HG02973 (cell line): ENCODE measurements around the gene GPRC5C.
"Not testable (repeated sequence)": the region's sequence is repeated elsewhere in the genome, so short reads cannot be mapped to it uniquely, and the experiment has no call there.

ENCODE experiments used
- ATAC-seq: cut with Tn5 transposase; IDR thresholded peaks from one replicate; pipeline ENCODE4 v1.9.1; 2021; ENCODE audit warnings: moderate library complexity; ENCODE audit not compliant: unreplicated experiment

Gene GPRC5C

GRCh38 chr17:74466828-74467184 lies 34.9 kb downstream of the GPRC5C start:
- ATAC-seq = no peak

GRCh38 chr17:74467221-74467951 lies 35.5 kb downstream of the GPRC5C start:
- peak; percentile 69 for ATAC-seq

- no peak for ATAC-seq
Observed at GRCh38 chr17:74471341-74471740, 39.5 kb downstream of the GPRC5C start.

- no peak for ATAC-seq
Observed at GRCh38 chr17:74472890-74473289, 41.0 kb downstream of the GPRC5C start.

GRCh38 chr17:74473294-74473693 lies 41.4 kb downstream of the GPRC5C start:
- ATAC-seq = no peak

GRCh38 chr17:74474043-74474792 lies 42.3 kb downstream of the GPRC5C start:
- no peak for ATAC-seq

- ATAC-seq = no peak
Observed at GRCh38 chr17:74475189-74475588, 43.3 kb downstream of the GPRC5C start.

GRCh38 chr17:74477411-74477810 lies 45.5 kb downstream of the GPRC5C start:
- no peak for ATAC-seq

- no peak for ATAC-seq
Observed at GRCh38 chr17:74478420-74479100, 46.7 kb downstream of the GPRC5C start.

GRCh38 chr17:74480290-74480689 lies 48.4 kb downstream of the GPRC5C start:
- ATAC-seq = no peak

- no peak for ATAC-seq
Observed at GRCh38 chr17:74481621-74482020, 49.7 kb downstream of the GPRC5C start.

GRCh38 chr17:74484066-74484465 lies 52.2 kb downstream of the GPRC5C start:
- ATAC-seq = no peak

GRCh38 chr17:74485022-74485743 lies 53.3 kb downstream of the GPRC5C start:
- ATAC-seq = no peak

GRCh38 chr17:74485841-74486240 lies 54.0 kb downstream of the GPRC5C start:
- no peak for ATAC-seq

GRCh38 chr17:74488276-74488675 lies 56.4 kb downstream of the GPRC5C start:
- not testable (repeated sequence) for ATAC-seq

- no peak for ATAC-seq
Observed at GRCh38 chr17:74490716-74491115, 58.8 kb downstream of the GPRC5C start.

GRCh38 chr17:74491626-74492025 lies 59.7 kb downstream of the GPRC5C start:
- ATAC-seq = no peak

GRCh38 chr17:74493331-74493833 lies 61.5 kb downstream of the GPRC5C start:
- no peak for ATAC-seq
